NCI-H1694 (cell line): ENCODE results near the gene TOMM7.
"Not testable (repeated sequence)": the region's sequence is repeated elsewhere in the genome, so short reads cannot be mapped to it uniquely, and the experiment has no call there.

Experiments
- DNase-seq: peaks from one replicate; lab custom pipeline; 2025; lab: John Stamatoyannopoulos, UW

The TOMM7 gene

GRCh38 chr7:22853674-22854157, 31.1 kb upstream of the TOMM7 start:
- no peak for DNase-seq

GRCh38 chr7:22853138-22853537, 30.5 kb upstream of the TOMM7 start:
- DNase-seq = no peak

- no peak for DNase-seq
Measured at GRCh38 chr7:22851145-22851544, 28.5 kb upstream of the TOMM7 start.

GRCh38 chr7:22850394-22850793, 27.7 kb upstream of the TOMM7 start:
- not testable (repeated sequence) for DNase-seq

- no peak for DNase-seq
Measured at GRCh38 chr7:22849662-22850061, 27.0 kb upstream of the TOMM7 start.

- DNase-seq = peak; percentile 98
Measured at GRCh38 chr7:22849172-22849571, 26.5 kb upstream of the TOMM7 start.

- no peak for DNase-seq
Measured at GRCh38 chr7:22846961-22847360, 24.3 kb upstream of the TOMM7 start.

- no peak for DNase-seq
Measured at GRCh38 chr7:22845221-22845834, 22.7 kb upstream of the TOMM7 start.

GRCh38 chr7:22843681-22844309, 21.1 kb upstream of the TOMM7 start:
- no peak for DNase-seq

GRCh38 chr7:22842973-22843372, 20.3 kb upstream of the TOMM7 start:
- DNase-seq = no peak

GRCh38 chr7:22842383-22842941, 19.8 kb upstream of the TOMM7 start:
- peak; percentile 65 for DNase-seq

- DNase-seq = peak; percentile 65
Measured at GRCh38 chr7:22841954-22842353, 19.3 kb upstream of the TOMM7 start.

GRCh38 chr7:22837308-22837707, 14.7 kb upstream of the TOMM7 start:
- no peak for DNase-seq

- DNase-seq = not testable (repeated sequence)
Measured at GRCh38 chr7:22836506-22836905, 13.9 kb upstream of the TOMM7 start.

GRCh38 chr7:22833957-22834356, 11.3 kb upstream of the TOMM7 start:
- DNase-seq = no peak

- no peak for DNase-seq
Measured at GRCh38 chr7:22833113-22833855, 10.6 kb upstream of the TOMM7 start.

GRCh38 chr7:22832401-22832800, 9.8 kb upstream of the TOMM7 start:
- no peak for DNase-seq

GRCh38 chr7:22831602-22832305, 9.1 kb upstream of the TOMM7 start:
- no peak for DNase-seq

- no peak for DNase-seq
Measured at GRCh38 chr7:22827563-22827962, 4.9 kb upstream of the TOMM7 start.

GRCh38 chr7:22826593-22826992, 3.9 kb upstream of the TOMM7 start:
- no peak for DNase-seq

GRCh38 chr7:22824760-22825159, 2.1 kb upstream of the TOMM7 start:
- no peak for DNase-seq

GRCh38 chr7:22823142-22823497, 471 bp upstream of the TOMM7 start:
- DNase-seq = no peak
